Caki2 (cell line): ENCODE measurements around the gene SH3RF1. TPM values are rescaled to one million over a fixed set of nuclear protein-coding genes. Genes with fewer than 3 reads are reported as not detected.

Experiments
- DNase-seq: peaks from one replicate; pipeline ENCODE4 v3.0.0-alpha.2; 2015; ENCODE audit warnings: low read depth
- in situ Hi-C: cut with HindIII; loops from 2 replicates; pipeline ENCODE4 v1.10.0; 2016; ENCODE audit warnings: low sequenced_read_pairs, low pct_unique_long_range_greater_than_20kb, mixed read lengths
- total RNA-seq: library from RNA; depleted of rRNA; stranded (reverse); fragments of >200 nt; shearing (Covaris generic); gene quantifications from 2 replicates; pipeline ENCODE4 v1.2.3, GENCODE V29; 2014; ENCODE audit warnings: low replicate concordance

SH3RF1 gene
- total RNA-seq, 1 experiment from 2014 or later: 15.3 TPM

DNA sequence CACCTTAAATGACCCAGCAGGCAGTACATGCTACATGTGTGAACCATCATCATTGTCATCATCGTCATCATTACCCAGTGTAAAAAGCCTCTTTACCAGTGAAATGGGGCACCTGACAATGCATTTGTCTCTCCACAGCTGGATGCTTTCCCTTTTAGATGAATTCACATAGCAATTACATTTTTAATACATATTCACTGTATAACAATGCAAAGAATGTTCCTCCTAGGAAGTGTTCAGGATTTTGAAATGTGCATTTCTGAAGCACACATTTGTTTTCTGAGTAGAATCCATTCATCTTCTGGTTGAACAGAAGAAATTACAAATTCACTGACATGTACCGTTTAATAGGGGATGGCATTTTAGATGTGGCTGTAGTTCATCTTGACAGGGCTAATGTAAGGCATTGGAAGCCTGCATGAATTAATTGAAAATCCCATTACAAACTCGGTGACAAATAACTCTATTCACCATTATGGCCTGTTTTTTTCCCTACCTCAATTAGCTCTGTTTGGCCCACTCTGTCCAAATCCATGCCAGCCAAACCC lies 111.1 kb downstream of the SH3RF1 start:
- in situ Hi-C loops: no loop called here
- DNase-seq: peak; percentile 36

DNA sequence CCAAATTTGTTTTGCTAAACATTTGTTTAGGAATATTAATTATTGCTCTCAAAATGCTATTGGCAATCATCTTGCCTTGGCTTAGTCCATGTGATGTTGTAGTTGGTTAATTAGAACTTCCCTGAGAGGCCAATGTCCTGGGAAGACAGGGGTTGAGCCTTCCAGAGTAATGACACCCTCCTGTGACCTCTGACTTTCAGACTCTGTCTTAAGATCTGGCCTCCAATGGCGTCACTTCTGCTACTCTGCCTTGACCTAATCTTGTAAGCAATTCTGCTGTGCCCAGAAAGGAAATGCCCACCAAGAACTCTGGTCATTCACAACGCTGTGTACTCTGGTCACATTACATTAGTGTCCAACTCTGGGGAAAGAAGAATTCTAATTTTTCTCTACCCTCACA lies 111.9 kb downstream of the SH3RF1 start:
- DNase-seq: no peak
- in situ Hi-C loops: no loop called here

DNA sequence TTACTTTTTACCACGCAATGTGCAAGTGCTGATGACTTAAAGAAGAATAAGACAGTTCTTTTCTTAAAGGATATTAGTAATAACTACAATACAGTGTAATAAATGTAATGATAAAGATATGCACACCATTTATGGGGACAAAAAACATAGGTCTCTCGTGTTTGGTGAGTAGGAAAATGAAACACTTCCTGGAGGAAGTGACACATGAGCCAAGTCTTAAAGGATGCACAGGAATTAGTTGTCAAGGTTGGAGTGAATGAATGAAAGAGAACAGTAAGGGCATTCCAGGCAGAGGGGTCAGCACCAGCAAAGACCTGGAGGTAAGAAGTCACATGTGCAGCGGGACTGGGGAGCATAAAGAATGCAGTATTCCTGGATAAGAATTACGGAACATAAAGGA lies 112.7 kb downstream of the SH3RF1 start:
- in situ Hi-C loops: no loop called here
- DNase-seq: no peak

DNA sequence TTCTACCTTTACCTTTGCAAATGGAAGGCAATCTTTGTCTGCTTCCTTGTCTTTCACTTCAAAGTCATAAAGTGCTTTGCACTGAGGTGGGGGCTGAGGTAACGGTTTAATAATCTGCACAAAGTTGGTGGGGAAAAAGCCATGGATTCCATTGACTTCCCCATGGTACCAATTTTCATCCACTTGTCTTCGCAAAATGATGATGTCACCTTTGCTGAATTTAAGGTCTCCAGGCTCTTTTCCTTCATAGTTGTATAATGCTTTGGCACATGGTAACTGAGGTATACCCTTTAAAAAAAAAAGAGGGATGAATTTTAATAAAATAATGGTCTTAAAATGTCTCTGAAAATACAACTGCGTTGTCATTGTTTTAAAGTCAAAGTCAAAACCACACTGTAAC lies 114.4 kb downstream of the SH3RF1 start:
- no peak for DNase-seq
- in situ Hi-C loops: no loop called here

DNA sequence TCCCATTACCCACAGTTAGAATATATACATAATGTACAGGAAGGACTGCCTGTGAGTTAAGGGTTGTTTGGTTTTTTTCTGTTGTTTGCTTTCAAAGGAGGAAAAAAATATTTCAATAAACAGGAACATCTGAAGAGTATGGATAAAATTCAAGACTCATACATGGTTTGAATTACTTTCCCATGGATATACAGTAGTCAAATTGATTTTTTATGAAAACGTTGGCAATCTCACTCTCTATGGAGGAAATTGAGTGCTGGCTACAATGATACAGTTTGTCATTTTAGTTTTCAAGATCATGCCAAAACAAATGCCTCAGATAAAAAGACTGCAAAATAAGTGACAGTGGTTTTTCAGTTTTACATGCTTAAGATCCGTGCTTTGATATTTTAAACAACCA lies 116.6 kb downstream of the SH3RF1 start:
- no peak for DNase-seq

DNA sequence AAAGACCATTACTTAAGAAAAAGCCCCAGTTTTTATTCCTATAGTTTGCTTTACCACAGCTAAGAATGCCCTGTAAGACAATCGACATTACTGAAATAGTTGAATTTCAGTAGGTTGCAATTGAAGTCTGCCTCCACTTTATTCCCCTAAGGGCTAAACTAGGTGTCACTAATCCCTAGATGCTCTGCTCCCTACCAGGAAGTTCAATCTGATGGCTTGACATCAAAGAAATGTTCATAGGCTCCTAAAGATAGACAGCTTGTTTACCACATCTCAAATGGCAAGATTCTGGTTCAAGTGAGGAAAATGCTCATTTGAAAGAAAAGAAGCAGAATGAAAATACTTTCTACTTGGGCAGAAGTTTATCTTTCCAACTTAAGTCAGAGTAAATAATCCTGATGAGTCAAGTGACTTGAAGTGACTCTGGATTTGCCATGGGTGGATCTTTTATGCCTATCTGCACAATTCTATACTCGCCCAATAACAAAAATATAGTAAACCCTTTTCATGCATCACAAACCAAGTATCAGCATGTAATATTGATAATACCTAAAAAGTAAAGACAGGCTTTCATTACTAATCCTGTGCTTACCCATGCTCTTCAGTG lies 117.2 kb downstream of the SH3RF1 start:
- no peak for DNase-seq
- in situ Hi-C loops: no loop called here

More for the DNA sequence above, 116.6 kb downstream of the SH3RF1 start:
- in situ Hi-C loops: no loop called here

DNA sequence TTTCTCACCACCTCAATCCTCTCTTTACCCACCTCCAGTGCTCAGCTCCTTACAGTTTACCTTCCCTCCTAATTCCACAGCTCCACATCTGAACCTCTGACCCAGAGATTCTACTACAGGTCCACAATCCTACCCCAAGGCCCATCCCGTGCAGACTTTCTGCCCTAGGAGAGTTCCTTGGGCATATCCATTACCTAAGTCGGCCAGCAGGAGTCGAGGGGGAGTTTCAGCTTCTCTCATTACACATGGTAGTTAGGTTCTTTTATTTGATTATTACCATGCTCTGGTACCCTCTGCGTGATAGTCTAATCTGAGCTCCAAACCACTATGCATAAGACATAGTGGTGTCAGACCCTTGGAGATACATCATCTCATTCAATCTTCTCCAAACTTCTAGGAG lies 117.9 kb downstream of the SH3RF1 start:
- no peak for DNase-seq
- in situ Hi-C loops: no loop called here

DNA sequence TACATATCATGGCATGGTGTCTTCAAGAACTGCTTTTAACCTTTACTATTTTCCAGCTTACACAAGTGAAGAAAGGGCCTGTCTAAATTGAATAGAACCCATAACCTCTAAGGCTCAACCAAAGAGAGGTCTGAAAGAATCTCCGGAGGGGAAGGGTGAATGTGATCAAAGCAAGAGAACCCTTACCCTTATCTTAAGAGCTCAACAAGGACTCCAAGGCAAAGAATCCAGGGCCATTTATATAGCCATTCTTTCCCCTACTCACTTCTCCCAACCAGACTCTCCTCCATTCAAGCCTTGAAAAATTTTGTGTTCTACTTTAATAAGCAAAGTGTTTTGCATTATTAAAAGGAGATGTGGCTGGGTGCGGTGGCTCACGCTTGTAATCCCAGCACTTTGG lies 118.7 kb downstream of the SH3RF1 start:
- in situ Hi-C loops: no loop called here
- no peak for DNase-seq

DNA sequence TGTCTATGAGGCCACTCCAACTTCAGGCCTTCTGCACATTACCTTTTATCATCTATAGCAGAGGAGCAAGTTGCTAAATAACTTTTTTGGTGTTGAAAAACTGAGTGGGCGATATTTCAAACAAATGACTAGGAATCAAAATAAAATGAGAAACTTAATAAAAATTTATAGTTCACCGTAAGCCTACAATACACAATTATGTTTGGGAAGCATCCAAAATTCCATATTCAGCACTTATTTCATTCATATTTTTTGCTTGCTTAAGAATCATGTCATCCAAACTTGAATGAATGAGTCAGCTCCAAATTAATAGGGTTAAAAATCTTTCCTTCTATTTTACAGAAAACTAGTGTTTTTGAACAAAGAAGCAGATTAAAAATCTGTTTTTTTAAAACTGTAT lies 119.1 kb downstream of the SH3RF1 start:
- no peak for DNase-seq
- in situ Hi-C loops: no loop called here

DNA sequence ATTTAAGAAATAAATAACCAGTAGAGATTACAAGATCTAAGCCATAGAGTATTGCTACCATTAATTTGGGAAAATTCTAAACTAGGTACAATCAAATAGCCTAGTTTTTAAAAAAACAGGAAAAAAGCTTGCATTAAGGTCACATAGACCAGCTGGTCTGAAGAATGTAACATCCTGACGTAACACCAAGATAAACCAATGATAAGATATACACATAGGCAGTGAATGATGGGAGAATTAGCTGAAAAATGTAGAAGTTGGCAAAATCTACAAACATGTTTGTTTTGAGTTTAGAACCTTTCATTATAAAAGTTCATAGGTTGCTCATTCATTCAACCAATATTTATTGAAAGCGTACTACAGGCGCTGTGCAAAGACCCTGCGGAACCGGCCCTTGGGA lies 120.0 kb downstream of the SH3RF1 start:
- in situ Hi-C loops: no loop called here
- no peak for DNase-seq

DNA sequence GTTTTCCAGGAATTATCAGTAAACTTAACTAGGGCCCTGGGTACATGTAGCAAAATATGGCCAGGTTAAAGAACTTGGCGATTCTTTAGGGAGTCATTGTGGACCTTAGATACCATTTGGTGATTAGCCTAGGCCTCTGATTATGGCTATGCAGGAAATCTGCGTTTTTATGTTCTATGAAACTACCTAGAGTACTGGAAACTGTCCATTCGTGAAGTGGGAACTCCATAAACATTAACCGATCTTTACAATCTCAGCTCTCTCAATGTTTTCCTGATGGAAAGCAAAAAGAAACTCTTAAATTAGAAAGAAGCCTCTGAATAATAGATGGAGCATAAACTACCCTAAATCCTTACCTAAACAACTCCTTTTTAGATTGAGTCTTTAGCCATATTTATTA lies 121.9 kb downstream of the SH3RF1 start:
- DNase-seq: no peak

DNA sequence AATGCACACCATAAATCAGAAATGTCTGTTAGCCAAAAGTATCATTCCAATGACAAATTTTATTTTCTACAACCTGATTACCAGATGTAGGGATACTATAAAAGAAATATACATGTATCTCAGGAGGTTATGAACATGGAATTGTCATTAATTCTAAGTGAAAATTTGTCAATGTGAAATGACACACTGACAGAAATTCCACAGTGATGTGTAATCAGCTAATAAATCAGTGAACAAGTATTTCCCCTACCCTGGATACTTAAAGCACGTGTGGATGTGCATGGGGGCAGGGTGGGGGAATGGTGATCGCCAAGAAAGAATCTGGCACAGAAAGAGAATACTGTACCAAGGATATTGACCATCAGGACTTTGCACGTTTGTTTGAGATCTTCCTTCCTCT lies 123.6 kb downstream of the SH3RF1 start:
- in situ Hi-C loops: no loop called here
- DNase-seq: peak; percentile 35

More for the DNA sequence above, 121.9 kb downstream of the SH3RF1 start:
- in situ Hi-C loops: no loop called here

DNA sequence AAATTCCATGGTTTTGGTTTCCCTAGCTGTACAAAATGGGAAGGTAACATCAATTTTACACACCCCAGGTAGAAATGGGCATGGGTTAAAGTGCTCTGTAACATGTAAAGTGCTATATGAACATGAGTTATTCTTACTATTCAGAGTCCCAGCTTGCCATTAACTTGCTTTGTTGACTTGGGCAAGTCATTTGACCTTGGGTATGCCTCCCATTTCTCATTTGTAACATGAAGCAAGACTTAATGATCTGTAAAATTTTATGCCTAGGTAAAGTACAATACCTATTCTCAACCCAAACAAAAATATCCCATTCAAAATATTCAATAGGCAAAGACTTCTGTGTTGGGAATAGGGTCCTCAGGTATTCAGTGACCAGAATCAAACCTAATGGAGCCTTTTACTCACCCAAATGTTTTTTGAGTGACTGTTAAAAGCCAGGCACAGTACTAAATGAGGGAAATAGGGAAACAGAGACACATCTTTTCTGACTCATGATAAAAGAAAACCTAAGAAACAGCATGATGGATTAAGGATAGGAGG lies 126.6 kb downstream of the SH3RF1 start:
- DNase-seq: peak; percentile 84
- in situ Hi-C loops: no loop called here

DNA sequence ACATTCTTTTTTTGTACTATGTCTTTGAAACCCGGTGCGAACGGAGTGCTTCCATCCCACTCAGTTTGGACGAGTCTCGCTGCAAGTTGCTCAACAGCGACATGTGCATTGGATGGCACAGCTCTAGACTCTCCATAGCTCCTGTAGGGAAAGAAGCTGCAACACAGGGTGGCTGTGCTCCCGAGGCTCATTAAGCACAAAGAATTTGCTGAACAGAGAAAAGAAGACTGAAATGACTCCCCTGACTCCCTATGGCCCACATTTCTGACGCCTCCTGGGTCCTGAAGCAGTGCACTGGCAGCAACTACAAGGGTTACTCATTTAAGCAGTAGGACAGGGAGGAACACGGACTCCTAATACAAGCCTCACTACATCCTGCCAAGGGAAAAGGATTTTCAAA lies 127.4 kb downstream of the SH3RF1 start:
- in situ Hi-C loops: no loop called here
- DNase-seq: peak; percentile 77

DNA sequence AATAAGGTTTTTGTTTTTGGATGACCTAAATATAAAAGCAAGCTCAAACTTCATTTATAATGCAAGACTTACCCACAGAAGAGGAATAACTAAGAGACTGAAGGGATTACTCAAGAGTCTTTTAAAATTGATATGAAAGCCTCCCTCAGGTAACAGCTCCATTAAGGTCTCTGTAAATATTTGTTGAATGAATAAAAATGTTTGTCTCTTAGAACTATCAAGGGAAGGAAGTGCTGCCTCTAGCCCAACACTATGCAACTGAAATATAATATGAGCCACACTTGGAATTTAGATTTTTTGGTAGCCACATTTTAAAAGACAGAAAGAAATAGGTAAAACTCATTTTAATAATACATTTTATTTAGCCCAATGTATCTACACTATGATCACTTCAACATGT lies 127.8 kb downstream of the SH3RF1 start:
- in situ Hi-C loops: no loop called here

DNA sequence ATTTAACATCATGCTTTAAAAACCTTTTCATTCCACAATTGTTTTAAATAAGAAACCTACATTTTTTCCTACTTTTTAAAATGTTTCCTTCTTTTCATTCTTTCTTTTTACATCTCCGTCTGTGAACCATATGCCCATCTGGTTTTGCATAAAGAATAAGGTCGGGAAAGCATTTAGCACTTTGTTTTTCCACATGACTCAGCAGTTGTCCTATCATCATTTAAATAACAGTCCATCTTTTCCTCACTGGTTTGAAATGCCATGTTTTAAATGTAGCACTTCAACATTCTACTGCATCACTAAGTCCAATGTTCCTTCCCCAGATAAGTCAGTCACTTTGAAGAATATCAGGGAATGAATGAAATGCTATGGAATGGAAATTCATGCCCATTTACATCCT lies 128.4 kb downstream of the SH3RF1 start:
- DNase-seq: no peak
- in situ Hi-C loops: no loop called here

More for the DNA sequence above, 127.8 kb downstream of the SH3RF1 start:
- no peak for DNase-seq

DNA sequence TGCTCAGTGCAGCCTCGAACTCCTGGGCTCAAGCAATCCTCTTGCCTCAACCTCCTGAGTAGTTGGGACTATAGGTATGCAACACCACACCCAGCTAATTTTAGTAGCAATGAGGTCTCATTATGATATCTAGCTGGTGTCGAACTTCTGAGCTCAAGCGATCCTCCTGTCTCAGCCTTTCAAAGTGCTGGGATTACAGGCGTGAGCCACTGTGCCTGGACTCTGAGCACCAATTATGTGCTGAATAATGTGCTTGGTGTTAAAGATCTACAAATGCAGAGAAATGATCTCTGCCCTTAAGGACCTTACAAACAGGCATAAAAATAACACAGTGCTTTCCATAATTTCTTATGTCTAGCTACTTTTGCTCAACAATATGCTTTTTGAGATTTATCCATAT lies 131.7 kb downstream of the SH3RF1 start:
- in situ Hi-C loops: no loop called here
- no peak for DNase-seq

DNA sequence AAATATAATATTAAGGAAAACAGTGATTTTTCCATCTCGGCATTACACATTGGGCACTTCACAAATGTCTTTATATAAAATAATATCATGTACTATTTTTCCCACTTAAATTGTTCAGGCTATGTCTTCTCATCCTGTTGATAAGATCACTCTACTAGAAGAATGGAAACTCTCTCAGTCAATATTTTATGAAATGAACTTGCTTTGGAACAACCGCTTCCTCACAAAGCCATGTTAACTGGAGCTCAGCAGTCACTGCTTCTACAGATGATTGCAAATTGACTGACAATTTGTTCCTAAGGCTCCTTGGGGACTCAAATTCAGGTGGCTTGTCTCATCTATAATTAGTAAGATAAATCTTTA lies 133.2 kb downstream of the SH3RF1 start:
- DNase-seq: no peak
- in situ Hi-C loops: no loop called here

DNA sequence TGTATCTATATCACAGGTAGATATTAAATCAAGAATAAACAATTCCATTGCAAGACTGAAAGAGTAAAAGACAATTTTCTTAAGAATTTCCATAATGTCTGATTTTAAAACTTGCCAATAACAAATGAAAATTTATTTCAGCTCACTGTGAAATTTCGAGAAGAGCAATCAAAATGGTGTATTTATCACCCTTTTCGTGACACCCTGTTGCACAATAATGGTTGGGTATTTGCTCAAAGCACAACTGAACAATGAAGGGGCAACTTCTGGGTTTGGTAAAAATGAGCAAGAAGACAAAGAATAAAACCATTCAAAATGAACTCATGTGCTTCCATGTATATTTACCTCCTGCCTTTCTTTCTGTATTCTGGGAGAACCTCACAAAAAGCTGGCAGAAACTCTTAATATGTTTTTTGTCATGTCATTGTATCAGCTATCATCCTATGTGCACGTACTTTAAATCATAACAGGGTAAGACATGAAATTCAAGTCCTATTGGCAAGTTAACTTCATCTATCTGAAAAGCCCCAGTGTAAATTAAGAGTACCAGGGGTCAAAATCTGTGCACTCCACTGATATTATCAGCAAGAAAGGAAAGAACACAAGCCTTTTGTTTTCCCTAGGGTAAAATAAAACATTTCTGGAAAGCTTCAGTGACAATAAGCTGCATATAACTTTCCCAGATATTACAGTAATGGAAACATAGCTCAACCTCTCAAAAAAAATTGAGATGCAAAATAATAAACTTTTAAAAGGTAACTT lies 133.8 kb downstream of the SH3RF1 start:
- in situ Hi-C loops: no loop called here
- no peak for DNase-seq

DNA sequence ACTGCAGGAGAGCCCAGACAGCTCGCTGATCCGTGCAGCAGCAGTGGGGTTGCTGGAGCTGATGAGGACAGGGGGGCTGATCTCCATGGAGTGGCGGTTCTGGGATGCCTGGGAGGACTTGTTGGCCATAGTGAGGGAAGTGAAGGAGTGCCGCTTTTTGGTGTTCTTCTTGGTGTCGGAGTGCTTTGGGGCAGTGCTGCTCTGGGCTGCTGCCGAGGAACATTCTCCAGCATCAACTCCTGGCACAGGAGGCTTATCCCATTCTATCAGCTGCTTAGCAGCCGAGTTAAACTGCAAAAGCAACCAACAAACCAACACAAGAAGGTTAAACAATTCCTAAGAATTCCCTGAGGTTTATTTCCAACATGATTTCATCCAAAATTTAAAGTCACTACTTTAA lies 134.4 kb downstream of the SH3RF1 start:
- DNase-seq: no peak
- in situ Hi-C loops: no loop called here
